HCT116 (cell line): Measurements from ENCODE around the gene PRCP. TPM values are rescaled to one million over a fixed set of nuclear protein-coding genes. Genes with fewer than 3 reads are reported as not detected.

Source experiments
- ATAC-seq: fragments of 200-7000 bp; cut with Tn5 transposase; 2 replicates; pipeline ENCODE4 v1.9.1; 2020; ENCODE audit warnings: mild to moderate bottlenecking, moderate library complexity
- BruUV-seq: library from RNA; stranded (reverse); fragments of 400-500 nt; replicated peaks from 2 replicates; lab custom pipeline; 2021; lab: Mats Ljungman, UMichigan
- CTCF ChIA-PET: fragments of 300-600 bp; sonication (Branson Sonifier 250); formaldehyde crosslinking; loops from one replicate; lab custom pipeline; 2021; ENCODE audit warnings: antibody characterized with exemption; lab: Charles Lee
- POLR2A ChIA-PET: fragments of 300-600, 350-600 bp; sonication (Branson Sonifier 250); formaldehyde crosslinking; loops from one replicate; lab custom pipeline; 2021; ENCODE audit warnings: antibody characterized with exemption; lab: Charles Lee
- RAD21 ChIA-PET, 2 experiments: fragments of 300-600 bp; sonication (Branson Sonifier 250); formaldehyde crosslinking; loops; one replicate each; lab custom pipeline; 2023; ENCODE audit warnings: low total read pairs in 2 of 2; ENCODE audit not compliant: uncharacterized antibody in 2 of 2, unreplicated experiment in 2 of 2, low non-redundant PET in 1 of 2; lab: Charles Lee
- DNase-seq: peaks from one replicate; pipeline ENCODE4 v3.0.0-alpha.2; 2010; ENCODE audit warnings: low read depth, low spot score
- H2AFZ ChIP-seq: fragments of 200-600 bp; shearing (Covaris generic), sonication (generic); 2 replicates; pipeline ENCODE4 v1.6.1; 2017; ENCODE audit warnings: low read depth, mixed run types, mixed read lengths, antibody characterized with exemption, low read length; ENCODE audit not compliant: poor library complexity, severe bottlenecking
- H3K27ac ChIP-seq: 2 replicates; pipeline ENCODE4 v1.5.1; 2012; ENCODE audit warnings: low read depth, low read length
- H3K27me3 ChIP-seq: fragments of 200-600 bp; sonication (generic); 2 replicates; pipeline ENCODE4 v1.6.1; 2016; ENCODE audit warnings: mixed run types, low read length, mixed read lengths; ENCODE audit not compliant: insufficient read depth
- H3K36me3 ChIP-seq, 2 experiments: fragments of 200-500 bp in 1 of 2; fragments of 200-600 bp in 1 of 2; sonication (Bioruptor generic) in 1 of 2; sonication (generic) in 1 of 2; 2 replicates each; pipeline versions ENCODE4 v1.5.1 to v1.6.1; 2014 to 2016; ENCODE audit warnings: low read length in 2 of 2, inconsistent platforms in 1 of 2, mixed read lengths in 1 of 2, mixed run types in 1 of 2; ENCODE audit not compliant: insufficient read depth in 2 of 2, control insufficient read depth in 1 of 2
- H3K4me1 ChIP-seq, 2 experiments: fragments of 200-600 bp in 1 of 2; sonication (generic) in 1 of 2; 2 replicates each; pipeline versions ENCODE4 v1.5.1 to v1.6.1; 2012 to 2017; ENCODE audit warnings: low read length in 2 of 2, inconsistent platforms in 1 of 2, mild to moderate bottlenecking in 1 of 2, mixed read lengths in 1 of 2, mixed run types in 1 of 2, moderate library complexity in 1 of 2; ENCODE audit not compliant: insufficient read depth in 2 of 2, control insufficient read depth in 1 of 2
- H3K4me2 ChIP-seq: fragments of 200-600 bp; sonication (generic); 2 replicates; pipeline ENCODE4 v1.6.1; 2017; ENCODE audit warnings: mixed run types, low read length, mixed read lengths
- H3K4me3 ChIP-seq, 2 experiments: fragments of 200-600 bp in 1 of 2; sonication (generic) in 1 of 2; replicated peaks in 1 of 2; 2 replicates each; pipeline ENCODE4 v1.5.1; 2011 to 2016; ENCODE audit warnings: low read length in 2 of 2, control low read depth in 1 of 2, low read depth in 1 of 2, mild to moderate bottlenecking in 1 of 2, mixed read lengths in 1 of 2, mixed run types in 1 of 2
- H3K79me2 ChIP-seq: fragments of 200-600 bp; sonication (generic); 2 replicates; pipeline ENCODE4 v1.6.1; 2017; ENCODE audit warnings: mild to moderate bottlenecking, mixed run types, low read length, moderate library complexity, mixed read lengths; ENCODE audit not compliant: insufficient read depth
- H3K9ac ChIP-seq: fragments of 200-600 bp; sonication (generic); 2 replicates; pipeline ENCODE4 v1.6.1; 2016; ENCODE audit warnings: low read length, mixed read lengths
- H3K9me2 ChIP-seq: fragments of 200-600 bp; sonication (generic), shearing (Covaris generic); 2 replicates; pipeline ENCODE4 v1.6.1; 2017; ENCODE audit warnings: mixed run types, mild to moderate bottlenecking, moderate library complexity; ENCODE audit not compliant: insufficient read depth
- H3K9me3 ChIP-seq, 2 experiments: fragments of 200-500 bp in 1 of 2; fragments of 200-600 bp in 1 of 2; sonication (Bioruptor generic) in 1 of 2; sonication (generic) in 1 of 2; 2 replicates each; pipeline ENCODE4 v1.6.1; 2014 to 2017; ENCODE audit warnings: low read length in 2 of 2, mixed read lengths in 2 of 2, inconsistent platforms in 1 of 2, low read depth in 1 of 2, mild to moderate bottlenecking in 1 of 2, mixed run types in 1 of 2, moderate library complexity in 1 of 2; ENCODE audit not compliant: control insufficient read depth in 1 of 2, insufficient read depth in 1 of 2
- H4K20me1 ChIP-seq: fragments of 200-600 bp; sonication (generic), shearing (Covaris generic); 2 replicates; pipeline ENCODE4 v1.6.1; 2017; ENCODE audit warnings: mixed run types, mild to moderate bottlenecking, moderate library complexity; ENCODE audit not compliant: insufficient read depth
- CEBPB ChIP-seq: IDR thresholded peaks from 2 replicates; pipeline ENCODE4 v1.6.1; 2012; ENCODE audit warnings: low read depth
- EGR1 ChIP-seq: IDR thresholded peaks from 2 replicates; pipeline ENCODE4 v1.6.1; 2012; ENCODE audit warnings: low read depth
- JUND ChIP-seq: IDR thresholded peaks from 2 replicates; pipeline ENCODE4 v1.6.1; 2012
- POLR2A ChIP-seq: IDR thresholded peaks from 2 replicates; pipeline ENCODE4 v1.7.0; 2011; ENCODE audit warnings: borderline replicate concordance; ENCODE audit not compliant: insufficient read depth, insufficient read length; ENCODE audit errors: extremely low read depth
- SRF ChIP-seq: IDR thresholded peaks from 2 replicates; pipeline ENCODE4 v1.6.1; 2012; ENCODE audit warnings: low read depth
- TCF7L2 ChIP-seq: IDR thresholded peaks from 2 replicates; pipeline ENCODE4 v1.7.0; 2011; ENCODE audit warnings: borderline replicate concordance, inconsistent platforms; ENCODE audit not compliant: insufficient read depth, insufficient read length; ENCODE audit errors: extremely low read depth
- ZBTB33 ChIP-seq: IDR thresholded peaks from 2 replicates; pipeline ENCODE4 v1.6.1; 2011; ENCODE audit warnings: mild to moderate bottlenecking, low read length, moderate library complexity; ENCODE audit not compliant: insufficient replicate concordance; ENCODE audit errors: extremely low read depth
- intact Hi-C: fragments of 100-400 bp; cut with micrococcal nuclease; formaldehyde crosslinking; loops from 2 replicates; pipeline ENCODE4 v1.10.0; 2022
- total RNA-seq: library from RNA; stranded (reverse); gene quantifications from one replicate; pipeline ENCODE4 v1.2.1, GENCODE V29; 2021; ENCODE audit not compliant: unreplicated experiment
- TF ChIP-seq, protein P1 (sequence below), 3 experiments: fragments of 200-600 bp in 1 of 3; sonication (generic) in 1 of 3; IDR thresholded peaks in 2 of 3; conservative IDR thresholded peaks in 1 of 3; 2 replicates each; pipeline ENCODE4 v1.5.1; 2012 to 2017; ENCODE audit warnings: low read depth in 2 of 3, low read length in 2 of 3, antibody characterized with exemption in 1 of 3, borderline replicate concordance in 1 of 3, control low read depth in 1 of 3, mild to moderate bottlenecking in 1 of 3, mixed read lengths in 1 of 3, mixed run types in 1 of 3, moderate library complexity in 1 of 3; ENCODE audit not compliant: insufficient read depth in 1 of 3
- TF ChIP-seq, protein P2 (sequence below): IDR thresholded peaks from 2 replicates; pipeline ENCODE4 v1.6.1; 2012

The PRCP gene
- total RNA-seq, 1 experiment from 2014 or later = 50.0 TPM

- no peaks in the 10 kb centered on the region for H3K36me3 ChIP-seq
- BruUV-seq = no TSS peak
- TF ChIP-seq SRF (no peak), EGR1 (no peak), CEBPB (no peak)
- TF ChIP-seq, protein P1, sequence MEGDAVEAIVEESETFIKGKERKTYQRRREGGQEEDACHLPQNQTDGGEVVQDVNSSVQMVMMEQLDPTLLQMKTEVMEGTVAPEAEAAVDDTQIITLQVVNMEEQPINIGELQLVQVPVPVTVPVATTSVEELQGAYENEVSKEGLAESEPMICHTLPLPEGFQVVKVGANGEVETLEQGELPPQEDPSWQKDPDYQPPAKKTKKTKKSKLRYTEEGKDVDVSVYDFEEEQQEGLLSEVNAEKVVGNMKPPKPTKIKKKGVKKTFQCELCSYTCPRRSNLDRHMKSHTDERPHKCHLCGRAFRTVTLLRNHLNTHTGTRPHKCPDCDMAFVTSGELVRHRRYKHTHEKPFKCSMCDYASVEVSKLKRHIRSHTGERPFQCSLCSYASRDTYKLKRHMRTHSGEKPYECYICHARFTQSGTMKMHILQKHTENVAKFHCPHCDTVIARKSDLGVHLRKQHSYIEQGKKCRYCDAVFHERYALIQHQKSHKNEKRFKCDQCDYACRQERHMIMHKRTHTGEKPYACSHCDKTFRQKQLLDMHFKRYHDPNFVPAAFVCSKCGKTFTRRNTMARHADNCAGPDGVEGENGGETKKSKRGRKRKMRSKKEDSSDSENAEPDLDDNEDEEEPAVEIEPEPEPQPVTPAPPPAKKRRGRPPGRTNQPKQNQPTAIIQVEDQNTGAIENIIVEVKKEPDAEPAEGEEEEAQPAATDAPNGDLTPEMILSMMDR (IDR thresholded peaks at IDR 0.05 in 2 of 3, conservative IDR thresholded peaks at IDR 0.05 in 1 of 3; ENCODE audit: borderline replicate concordance in 1 of 3, insufficient read depth in 1 of 3, low read depth in 2 of 3, low read length in 2 of 3) = no peak
- TF ChIP-seq, all 23 proteins: peak for 0
- Histone ChIP-seq H3K9ac (no peak overlapping the region), H2AFZ (no peak overlapping the region), H3K4me3 (no peak overlapping the region), H3K9me2 (no peaks in the 10 kb centered on the region), H3K4me2 (peak overlapping the region; percentile 54), H4K20me1 (no peaks in the 10 kb centered on the region), H3K27me3 (no peaks in the 10 kb centered on the region), H3K27ac (peak overlapping the region; percentile 24; the same call in 1 of the 2 replicates), H3K79me2 (no peaks in the 10 kb centered on the region), H3K4me1 (peaks cover 11 to 17% of the 10 kb centered on the region in 2 experiments), H3K9me3 (no peaks in the 10 kb centered on the region)
- CTCF ChIA-PET = no interaction called here
- intact Hi-C loops = no loop called here
- DNase-seq = no peak
- RAD21 ChIA-PET = no interaction called here
- POLR2A ChIA-PET = no interaction called here
- ATAC-seq = peak; percentile 52; the same call in 1 of the 2 replicates
Observed at GRCh38 chr11:82858133-82858532, 42.1 kb downstream of the PRCP start.

GRCh38 chr11:82857145-82857544 lies 43.1 kb downstream of the PRCP start:
- Histone ChIP-seq H3K79me2 (no peaks in the 10 kb centered on the region), H3K4me2 (no peak overlapping the region), H2AFZ (no peak overlapping the region), H3K9me2 (no peaks in the 10 kb centered on the region), H3K36me3 (no peaks in the 10 kb centered on the region), H3K4me3 (no peak overlapping the region), H3K27ac (no peak overlapping the region), H3K4me1 (peaks cover 11 to 17% of the 10 kb centered on the region in 2 experiments), H3K27me3 (no peaks in the 10 kb centered on the region), H3K9me3 (no peaks in the 10 kb centered on the region), H3K9ac (no peak overlapping the region), H4K20me1 (no peaks in the 10 kb centered on the region)
- no peak for TF ChIP-seq POLR2A
- no peak for TF ChIP-seq ZBTB33
- no peak for TF ChIP-seq JUND
- TF ChIP-seq, protein P2, sequence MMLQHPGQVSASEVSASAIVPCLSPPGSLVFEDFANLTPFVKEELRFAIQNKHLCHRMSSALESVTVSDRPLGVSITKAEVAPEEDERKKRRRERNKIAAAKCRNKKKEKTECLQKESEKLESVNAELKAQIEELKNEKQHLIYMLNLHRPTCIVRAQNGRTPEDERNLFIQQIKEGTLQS = no peak
- TF ChIP-seq TCF7L2 = no peak
- ChIA-PET CTCF (no interaction called here), POLR2A (no interaction called here), RAD21 (no interaction called here)
- ATAC-seq (no peak), DNase-seq (no peak)
- intact Hi-C loops = no loop called here
- no TSS peak for BruUV-seq
